ENCODE data around the gene SAMD11. TPM values are rescaled to one million over a fixed set of nuclear protein-coding genes. Genes with fewer than 3 reads are reported as not detected.

Gene SAMD11
- polyA plus RNA-seq, 1 donor from 2014 or later, result 21.6 TPM

GRCh38 chr1:960363-961131, 36.8 kb downstream of the SAMD11 start, which contains the start of gene KLHL17:
Gene KLHL17, plus strand, starts transcription at chr1:960584. Its CDS starts 110 bp downstream, at chr1:960694.
- Histone ChIP-seq H3K9me2 (ENCODE audit: insufficient read depth, low read length) (no peaks in the 10 kb centered on the region), H4K20me1 (ENCODE audit: insufficient read depth) (no peaks in the 10 kb centered on the region), H3K9me3 (ENCODE audit: low read length) (no peaks in the 10 kb centered on the region), H2AFZ (ENCODE audit: low read depth, low read length) (no peak within 1 kb of the TSS), H3K4me2 (ENCODE audit: low read length) (peak within 1 kb of the TSS; percentile 35), H3K27me3 (ENCODE audit: insufficient read depth, low read depth, low read length) (peaks cover 2% of the 10 kb centered on the region), H3K9ac (ENCODE audit: low read length) (peak within 1 kb of the TSS; percentile 63), H3K4me3 (ENCODE audit: low read length) (peak within 1 kb of the TSS; percentile 65), H3F3A (ENCODE audit: insufficient read depth, low read length, poor library complexity, severe bottlenecking) (no peaks in the 10 kb centered on the region), H3K27ac (ENCODE audit: low read length) (no peak within 1 kb of the TSS), H3K36me3 (ENCODE audit: insufficient read depth, low read length) (no peaks in the 10 kb centered on the region), H3K79me2 (replicated peaks; ENCODE audit: insufficient read depth, low read length) (peaks cover 7% of the 10 kb centered on the region)
- TF ChIP-seq EP300 (conservative IDR thresholded peaks at IDR 0.05; ENCODE audit: poor library complexity, severe bottlenecking), result peak; percentile 47
- TF ChIP-seq MXI1 (conservative IDR thresholded peaks at IDR 0.05; ENCODE audit: poor library complexity, severe bottlenecking), result peak; percentile 18
- no peak for TF ChIP-seq EZH2 (IDR thresholded peaks at IDR 0.05; ENCODE audit: borderline replicate concordance, insufficient read depth, low read length, poor library complexity, severe bottlenecking)
- no peak for TF ChIP-seq RAD21 (conservative IDR thresholded peaks at IDR 0.05)
- TF ChIP-seq, protein P1, sequence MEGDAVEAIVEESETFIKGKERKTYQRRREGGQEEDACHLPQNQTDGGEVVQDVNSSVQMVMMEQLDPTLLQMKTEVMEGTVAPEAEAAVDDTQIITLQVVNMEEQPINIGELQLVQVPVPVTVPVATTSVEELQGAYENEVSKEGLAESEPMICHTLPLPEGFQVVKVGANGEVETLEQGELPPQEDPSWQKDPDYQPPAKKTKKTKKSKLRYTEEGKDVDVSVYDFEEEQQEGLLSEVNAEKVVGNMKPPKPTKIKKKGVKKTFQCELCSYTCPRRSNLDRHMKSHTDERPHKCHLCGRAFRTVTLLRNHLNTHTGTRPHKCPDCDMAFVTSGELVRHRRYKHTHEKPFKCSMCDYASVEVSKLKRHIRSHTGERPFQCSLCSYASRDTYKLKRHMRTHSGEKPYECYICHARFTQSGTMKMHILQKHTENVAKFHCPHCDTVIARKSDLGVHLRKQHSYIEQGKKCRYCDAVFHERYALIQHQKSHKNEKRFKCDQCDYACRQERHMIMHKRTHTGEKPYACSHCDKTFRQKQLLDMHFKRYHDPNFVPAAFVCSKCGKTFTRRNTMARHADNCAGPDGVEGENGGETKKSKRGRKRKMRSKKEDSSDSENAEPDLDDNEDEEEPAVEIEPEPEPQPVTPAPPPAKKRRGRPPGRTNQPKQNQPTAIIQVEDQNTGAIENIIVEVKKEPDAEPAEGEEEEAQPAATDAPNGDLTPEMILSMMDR (IDR thresholded peaks at IDR 0.05; ENCODE audit: poor library complexity, severe bottlenecking), result no peak
- peak; percentile 27 for TF ChIP-seq TAF1 (IDR thresholded peaks at IDR 0.05; ENCODE audit: low read depth)
- peak; percentile 49 for TF ChIP-seq POLR2AphosphoS5 (IDR thresholded peaks at IDR 0.05)
- no peak for TF ChIP-seq SMC3 (conservative IDR thresholded peaks at IDR 0.05; ENCODE audit: poor library complexity)
- TF ChIP-seq, protein P2, sequence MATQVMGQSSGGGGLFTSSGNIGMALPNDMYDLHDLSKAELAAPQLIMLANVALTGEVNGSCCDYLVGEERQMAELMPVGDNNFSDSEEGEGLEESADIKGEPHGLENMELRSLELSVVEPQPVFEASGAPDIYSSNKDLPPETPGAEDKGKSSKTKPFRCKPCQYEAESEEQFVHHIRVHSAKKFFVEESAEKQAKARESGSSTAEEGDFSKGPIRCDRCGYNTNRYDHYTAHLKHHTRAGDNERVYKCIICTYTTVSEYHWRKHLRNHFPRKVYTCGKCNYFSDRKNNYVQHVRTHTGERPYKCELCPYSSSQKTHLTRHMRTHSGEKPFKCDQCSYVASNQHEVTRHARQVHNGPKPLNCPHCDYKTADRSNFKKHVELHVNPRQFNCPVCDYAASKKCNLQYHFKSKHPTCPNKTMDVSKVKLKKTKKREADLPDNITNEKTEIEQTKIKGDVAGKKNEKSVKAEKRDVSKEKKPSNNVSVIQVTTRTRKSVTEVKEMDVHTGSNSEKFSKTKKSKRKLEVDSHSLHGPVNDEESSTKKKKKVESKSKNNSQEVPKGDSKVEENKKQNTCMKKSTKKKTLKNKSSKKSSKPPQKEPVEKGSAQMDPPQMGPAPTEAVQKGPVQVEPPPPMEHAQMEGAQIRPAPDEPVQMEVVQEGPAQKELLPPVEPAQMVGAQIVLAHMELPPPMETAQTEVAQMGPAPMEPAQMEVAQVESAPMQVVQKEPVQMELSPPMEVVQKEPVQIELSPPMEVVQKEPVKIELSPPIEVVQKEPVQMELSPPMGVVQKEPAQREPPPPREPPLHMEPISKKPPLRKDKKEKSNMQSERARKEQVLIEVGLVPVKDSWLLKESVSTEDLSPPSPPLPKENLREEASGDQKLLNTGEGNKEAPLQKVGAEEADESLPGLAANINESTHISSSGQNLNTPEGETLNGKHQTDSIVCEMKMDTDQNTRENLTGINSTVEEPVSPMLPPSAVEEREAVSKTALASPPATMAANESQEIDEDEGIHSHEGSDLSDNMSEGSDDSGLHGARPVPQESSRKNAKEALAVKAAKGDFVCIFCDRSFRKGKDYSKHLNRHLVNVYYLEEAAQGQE (IDR thresholded peaks at IDR 0.05; ENCODE audit: borderline replicate concordance), result peak; percentile 57

DNA sequence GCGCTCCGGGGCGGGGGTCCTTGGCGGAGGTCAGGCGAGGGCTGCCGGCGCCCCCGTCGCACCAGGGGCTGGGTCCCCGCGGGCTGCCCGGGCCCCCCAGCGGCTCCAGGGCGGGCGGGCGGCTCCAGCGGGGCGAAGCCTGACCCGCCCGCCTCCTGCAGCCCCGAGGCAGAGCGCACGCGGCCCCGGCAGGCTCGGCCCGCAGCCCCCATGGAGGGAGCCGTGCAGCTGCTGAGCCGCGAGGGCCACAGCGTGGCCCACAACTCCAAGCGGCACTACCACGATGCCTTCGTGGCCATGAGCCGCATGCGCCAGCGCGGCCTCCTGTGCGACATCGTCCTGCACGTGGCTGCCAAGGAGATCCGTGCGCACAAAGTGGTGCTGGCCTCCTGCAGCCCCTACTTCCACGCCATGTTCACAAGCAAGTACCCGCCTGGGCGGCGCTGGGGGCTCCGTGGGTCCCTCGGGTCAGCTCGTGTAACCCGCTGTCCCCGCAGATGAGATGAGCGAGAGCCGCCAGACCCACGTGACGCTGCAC, 37.5 kb downstream of the SAMD11 start:
- Histone ChIP-seq H2AFZ (ENCODE audit: low read depth, low read length) (no peak overlapping the region), H3K4me2 (ENCODE audit: low read length) (peak overlapping the region; percentile 35), H3K9ac (ENCODE audit: low read length) (peak overlapping the region; percentile 63), H4K20me1 (ENCODE audit: insufficient read depth) (no peaks in the 10 kb centered on the region), H3K36me3 (ENCODE audit: insufficient read depth, low read length) (no peaks in the 10 kb centered on the region), H3K79me2 (replicated peaks; ENCODE audit: insufficient read depth, low read length) (peaks cover 7% of the 10 kb centered on the region), H3K9me3 (ENCODE audit: low read length) (no peaks in the 10 kb centered on the region), H3K9me2 (ENCODE audit: insufficient read depth, low read length) (no peaks in the 10 kb centered on the region), H3K27ac (ENCODE audit: low read length) (no peak overlapping the region), H3K27me3 (ENCODE audit: insufficient read depth, low read depth, low read length) (peaks cover 9% of the 10 kb centered on the region), H3K4me3 (ENCODE audit: low read length) (peak overlapping the region; percentile 65), H3F3A (ENCODE audit: insufficient read depth, low read length, poor library complexity, severe bottlenecking) (no peaks in the 10 kb centered on the region)
- TF ChIP-seq MXI1 (conservative IDR thresholded peaks at IDR 0.05; ENCODE audit: poor library complexity, severe bottlenecking), result no peak
- no peak for TF ChIP-seq POLR2AphosphoS5 (IDR thresholded peaks at IDR 0.05)
- no peak for TF ChIP-seq RAD21 (conservative IDR thresholded peaks at IDR 0.05)
- TF ChIP-seq, protein P2 (IDR thresholded peaks at IDR 0.05; ENCODE audit: borderline replicate concordance), result no peak
- no peak for TF ChIP-seq EZH2 (IDR thresholded peaks at IDR 0.05; ENCODE audit: borderline replicate concordance, insufficient read depth, low read length, poor library complexity, severe bottlenecking)
- TF ChIP-seq, protein P1 (IDR thresholded peaks at IDR 0.05; ENCODE audit: poor library complexity, severe bottlenecking), result no peak
- TF ChIP-seq SMC3 (conservative IDR thresholded peaks at IDR 0.05; ENCODE audit: poor library complexity), result no peak
- no peak for TF ChIP-seq TAF1 (IDR thresholded peaks at IDR 0.05; ENCODE audit: low read depth)
- TF ChIP-seq EP300 (conservative IDR thresholded peaks at IDR 0.05; ENCODE audit: poor library complexity, severe bottlenecking), result no peak

All from neural cell (in vitro differentiated cells).